ENCODE data around the gene DNAH3.

- TF ChIP-seq EZH2 (IDR thresholded peaks at IDR 0.05) (no peak), POLR2AphosphoS5 (IDR thresholded peaks at IDR 0.05; ENCODE audit: borderline replicate concordance, low read depth, low read length) (no peak)
Observed at GRCh38 chr16:21130811-21131210, 19.8 kb downstream of the DNAH3 start.

Data from SK-N-MC (cell line).